Keratinocyte (primary cell): ENCODE results near the gene SEMA3D.

Experiments
- EZH2 ChIP-seq: IDR thresholded peaks from one replicate; pipeline ENCODE4 v1.6.1; 2012; ENCODE audit warnings: inconsistent platforms, mild to moderate bottlenecking, low read length, moderate library complexity
- TF ChIP-seq, protein P1 (sequence below), 3 experiments: IDR thresholded peaks in 1 of 3; conservative IDR thresholded peaks in 1 of 3; optimal IDR thresholded peaks in 1 of 3; 2 replicates in 2 of 3; 3 replicates in 1 of 3; pipeline versions ENCODE3 to v1.5.1; 2011; ENCODE audit warnings: low read length in 3 of 3, mild to moderate bottlenecking in 3 of 3, moderate library complexity in 2 of 3, control low read depth in 1 of 3, inconsistent platforms in 1 of 3; ENCODE audit not compliant: insufficient read depth in 2 of 3; ENCODE audit errors: extremely low read depth in 1 of 3

DNA sequence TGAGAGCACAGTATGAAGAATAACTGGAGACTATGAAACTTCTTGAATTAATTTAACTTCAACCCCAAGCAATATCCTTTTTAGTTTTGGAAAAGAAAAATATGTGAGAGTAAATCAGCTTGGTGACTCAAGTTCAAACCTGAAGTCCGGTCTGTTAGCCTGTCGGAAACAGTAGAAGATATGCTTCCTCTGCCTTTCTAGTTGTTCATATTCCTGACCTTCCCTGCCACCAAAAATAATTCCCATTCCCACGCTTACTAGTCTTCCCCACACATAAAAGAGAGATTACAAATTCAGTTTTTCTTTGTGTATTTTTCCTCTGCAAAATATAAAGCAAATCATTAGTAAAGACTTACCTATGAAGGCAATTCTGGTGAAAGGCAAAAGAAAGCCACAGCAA, 3.6 kb downstream of the SEMA3D start:
- TF ChIP-seq, protein P1, sequence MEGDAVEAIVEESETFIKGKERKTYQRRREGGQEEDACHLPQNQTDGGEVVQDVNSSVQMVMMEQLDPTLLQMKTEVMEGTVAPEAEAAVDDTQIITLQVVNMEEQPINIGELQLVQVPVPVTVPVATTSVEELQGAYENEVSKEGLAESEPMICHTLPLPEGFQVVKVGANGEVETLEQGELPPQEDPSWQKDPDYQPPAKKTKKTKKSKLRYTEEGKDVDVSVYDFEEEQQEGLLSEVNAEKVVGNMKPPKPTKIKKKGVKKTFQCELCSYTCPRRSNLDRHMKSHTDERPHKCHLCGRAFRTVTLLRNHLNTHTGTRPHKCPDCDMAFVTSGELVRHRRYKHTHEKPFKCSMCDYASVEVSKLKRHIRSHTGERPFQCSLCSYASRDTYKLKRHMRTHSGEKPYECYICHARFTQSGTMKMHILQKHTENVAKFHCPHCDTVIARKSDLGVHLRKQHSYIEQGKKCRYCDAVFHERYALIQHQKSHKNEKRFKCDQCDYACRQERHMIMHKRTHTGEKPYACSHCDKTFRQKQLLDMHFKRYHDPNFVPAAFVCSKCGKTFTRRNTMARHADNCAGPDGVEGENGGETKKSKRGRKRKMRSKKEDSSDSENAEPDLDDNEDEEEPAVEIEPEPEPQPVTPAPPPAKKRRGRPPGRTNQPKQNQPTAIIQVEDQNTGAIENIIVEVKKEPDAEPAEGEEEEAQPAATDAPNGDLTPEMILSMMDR (optimal IDR thresholded peaks at IDR 0.05 in 1 of 3, IDR thresholded peaks at IDR 0.05 in 1 of 3, conservative IDR thresholded peaks at IDR 0.05 in 1 of 3; ENCODE audit: extremely low read depth in 1 of 3, insufficient read depth in 2 of 3, low read length in 3 of 3) = no peak
- no peak for TF ChIP-seq EZH2
